DND-41 (cell line): ENCODE measurements around the gene CPED1.
"Not testable (repeated sequence)": the region's sequence is repeated elsewhere in the genome, so short reads cannot be mapped to it uniquely, and the experiment has no call there.

Source experiments
- ATAC-seq: fragments of 200-7000 bp; cut with Tn5 transposase; 3 replicates; pipeline ENCODE4 v1.9.1; 2021; ENCODE audit warnings: low read depth; ENCODE audit not compliant: insufficient read depth
- DNase-seq: peaks from one replicate; pipeline ENCODE4 v3.0.0-alpha.2; 2020
- H2AFZ ChIP-seq: 2 replicates; pipeline ENCODE4 v1.6.0; 2012; ENCODE audit warnings: low read depth, low read length
- H3K27ac ChIP-seq: 2 replicates; pipeline ENCODE4 v1.5.1; 2012; ENCODE audit warnings: low read length, inconsistent platforms
- H3K27me3 ChIP-seq: fragments of 200-600 bp; sonication (generic); 2 replicates; pipeline ENCODE4 v1.6.0; 2012; ENCODE audit warnings: low read length, mild to moderate bottlenecking, inconsistent platforms; ENCODE audit not compliant: insufficient read depth, poor library complexity
- H3K36me3 ChIP-seq: 2 replicates; pipeline ENCODE4 v1.5.1; 2012; ENCODE audit warnings: low read length, inconsistent platforms; ENCODE audit not compliant: insufficient read depth
- H3K4me1 ChIP-seq: 2 replicates; pipeline ENCODE4 v1.5.1; 2012; ENCODE audit warnings: mild to moderate bottlenecking, low read length; ENCODE audit not compliant: insufficient read depth
- H3K4me2 ChIP-seq: 2 replicates; pipeline ENCODE4 v1.6.0; 2012; ENCODE audit warnings: mild to moderate bottlenecking, moderate library complexity, low read length, inconsistent platforms; ENCODE audit not compliant: insufficient read depth
- H3K4me3 ChIP-seq, 2 experiments: fragments of 200-600 bp in 1 of 2; shearing (Covaris generic) in 1 of 2; 2 replicates each; pipeline ENCODE4 v1.5.1; 2012 to 2016; ENCODE audit warnings: inconsistent platforms in 2 of 2, low read length in 2 of 2, mild to moderate bottlenecking in 2 of 2, low read depth in 1 of 2, moderate library complexity in 1 of 2
- H3K79me2 ChIP-seq: 2 replicates; pipeline ENCODE4 v1.6.0; 2012; ENCODE audit warnings: low read length, inconsistent platforms; ENCODE audit not compliant: insufficient read depth
- H3K9ac ChIP-seq: 2 replicates; pipeline ENCODE4 v1.6.0; 2012; ENCODE audit warnings: low read depth, mild to moderate bottlenecking, inconsistent platforms, low read length, moderate library complexity
- H3K9me3 ChIP-seq: 2 replicates; pipeline ENCODE4 v1.5.1; 2012; ENCODE audit warnings: low read length, moderate library complexity, mild to moderate bottlenecking, inconsistent platforms; ENCODE audit not compliant: insufficient read depth, severe bottlenecking
- H4K20me1 ChIP-seq: 2 replicates; pipeline ENCODE4 v1.6.0; 2012; ENCODE audit warnings: low read length; ENCODE audit not compliant: insufficient read depth
- CTCF ChIP-seq: IDR thresholded peaks from 2 replicates; pipeline ENCODE4 v1.5.1; 2012; ENCODE audit warnings: borderline replicate concordance, low read length, moderate library complexity, mild to moderate bottlenecking; ENCODE audit not compliant: poor library complexity, severe bottlenecking; ENCODE audit errors: extremely low read depth
- EZH2 ChIP-seq: IDR thresholded peaks from 3 replicates; pipeline ENCODE4 v1.6.1; 2012; ENCODE audit warnings: borderline replicate concordance, low read depth, mild to moderate bottlenecking, moderate library complexity, low read length, inconsistent platforms; ENCODE audit not compliant: severe bottlenecking

Gene CPED1

GRCh38 chr7:120981888-120982615 is 6.5 kb upstream of the CPED1 start:
- H3K9me3 ChIP-seq, result no peaks in the 10 kb centered on the region
- H3K79me2 ChIP-seq, result no peaks in the 10 kb centered on the region
- no peak overlapping the region for H3K4me2 ChIP-seq
- TF ChIP-seq EZH2 (no peak), CTCF (no peak)
- H3K27me3 ChIP-seq, result no peaks in the 10 kb centered on the region
- H3K4me1 ChIP-seq, result no peaks in the 10 kb centered on the region
- H4K20me1 ChIP-seq, result no peaks in the 10 kb centered on the region
- H3K4me3 ChIP-seq, result no peak overlapping the region
- ATAC-seq (no peak), DNase-seq (no peak)
- no peak overlapping the region for H2AFZ ChIP-seq
- no peak overlapping the region for H3K9ac ChIP-seq
- no peak overlapping the region for H3K27ac ChIP-seq
- H3K36me3 ChIP-seq, result no peaks in the 10 kb centered on the region

GRCh38 chr7:120983592-120983991 is 4.9 kb upstream of the CPED1 start:
- ATAC-seq, H3K4me1 ChIP-seq, H3K79me2 ChIP-seq, DNase-seq, H3K27me3 ChIP-seq, H4K20me1 ChIP-seq, H3K36me3 ChIP-seq, H3K4me3 ChIP-seq, H2AFZ ChIP-seq, H3K9me3 ChIP-seq, H3K27ac ChIP-seq, H3K9ac ChIP-seq, H3K4me2 ChIP-seq: not testable (repeated sequence)

- Histone ChIP-seq H3K27ac (no peak overlapping the region), H3K4me1 (peaks cover 15% of the 10 kb centered on the region), H3K9me3 (no peaks in the 10 kb centered on the region), H3K4me3 (no peak overlapping the region), H3K36me3 (no peaks in the 10 kb centered on the region), H3K9ac (no peak overlapping the region), H4K20me1 (no peaks in the 10 kb centered on the region), H3K27me3 (peaks cover 16% of the 10 kb centered on the region), H3K79me2 (no peaks in the 10 kb centered on the region), H3K4me2 (no peak overlapping the region), H2AFZ (no peak overlapping the region)
- ATAC-seq (no peak), DNase-seq (no peak)
- no peak for TF ChIP-seq CTCF
- TF ChIP-seq EZH2, result no peak
Observed at GRCh38 chr7:120984406-120984805, 4.1 kb upstream of the CPED1 start.

- H3K27me3 ChIP-seq, result peaks cover 24% of the 10 kb centered on the region
- no peaks in the 10 kb centered on the region for H4K20me1 ChIP-seq
- ATAC-seq, result no peak
- no peaks in the 10 kb centered on the region for H3K36me3 ChIP-seq
- H3K4me2 ChIP-seq, result no peak overlapping the region
- H3K27ac ChIP-seq, result no peak overlapping the region
- peaks cover 15% of the 10 kb centered on the region for H3K4me1 ChIP-seq
- H3K9me3 ChIP-seq, result no peaks in the 10 kb centered on the region
- H3K4me3 ChIP-seq, result no peak overlapping the region
- no peak for DNase-seq
- no peak overlapping the region for H2AFZ ChIP-seq
- H3K9ac ChIP-seq, result no peak overlapping the region
- H3K79me2 ChIP-seq, result no peaks in the 10 kb centered on the region
- TF ChIP-seq CTCF (no peak), EZH2 (no peak)
Observed at GRCh38 chr7:120985130-120985758, 3.3 kb upstream of the CPED1 start.
